GM12874 (cell line): ENCODE results near the gene MICU1.
A peak's percentile ranks its signal among the peaks of the same experiment; 100 is the strongest.

ENCODE experiments used
- CTCF ChIP-seq: IDR thresholded peaks from 2 replicates; pipeline ENCODE4 v1.5.1; 2011; ENCODE audit warnings: low read depth, mild to moderate bottlenecking, control low read depth, low read length, moderate library complexity; ENCODE audit not compliant: insufficient read depth

Gene MICU1

GRCh38 chr10:72367301-72367960 lies 258.4 kb downstream of the MICU1 start:
- no peak for TF ChIP-seq CTCF

GRCh38 chr10:72365106-72365895 lies 260.6 kb downstream of the MICU1 start:
- no peak for TF ChIP-seq CTCF

GRCh38 chr10:72364239-72364777 lies 261.6 kb downstream of the MICU1 start:
- peak; percentile 96 for TF ChIP-seq CTCF

- TF ChIP-seq CTCF = no peak
Measured at GRCh38 chr10:72356987-72357386, 268.9 kb downstream of the MICU1 start.

GRCh38 chr10:72356115-72356514 lies 269.8 kb downstream of the MICU1 start:
- no peak for TF ChIP-seq CTCF

- no peak for TF ChIP-seq CTCF
Measured at GRCh38 chr10:72355214-72355555, 270.7 kb downstream of the MICU1 start.

- TF ChIP-seq CTCF = no peak
Measured at GRCh38 chr10:72354356-72355213, 271.3 kb downstream of the MICU1 start, which contains the start of gene DNAJB12. DNAJB12 (minus strand) TSS chr10:72354919; CDS start chr10:72354897, 22 bp downstream.
